Measurements from ENCODE around the gene AAK1.
"Not testable (repeated sequence)": the region's sequence is repeated elsewhere in the genome, so short reads cannot be mapped to it uniquely, and the experiment has no call there.

Gene AAK1

GRCh38 chr2:69643602-69644505 lies at the start of gene AAK1:
Gene AAK1 (minus strand): TSS chr2:69643739. CDS start chr2:69643040, 699 bp downstream.
- peak; percentile 86 for DNase-seq

DNA sequence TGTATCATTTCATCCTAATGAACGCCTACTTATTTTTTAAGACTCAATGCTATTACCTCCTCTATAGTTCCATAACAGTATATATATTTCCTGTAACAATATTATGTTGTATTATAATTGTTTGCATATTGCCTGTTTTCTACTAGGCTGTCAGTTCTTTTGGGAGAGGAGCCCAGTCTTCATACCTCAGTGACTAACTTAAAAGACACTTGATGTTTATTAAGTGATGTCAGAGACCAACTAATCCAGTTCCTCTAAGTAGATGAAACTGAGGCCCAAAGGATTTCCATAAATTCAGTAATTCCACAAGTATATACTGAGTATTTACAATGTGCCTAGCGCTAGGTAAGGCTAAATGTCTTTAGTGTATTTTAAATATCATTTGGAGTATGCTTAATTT lies 48.9 kb upstream of the AAK1 start:
- DNase-seq: no peak

DNA sequence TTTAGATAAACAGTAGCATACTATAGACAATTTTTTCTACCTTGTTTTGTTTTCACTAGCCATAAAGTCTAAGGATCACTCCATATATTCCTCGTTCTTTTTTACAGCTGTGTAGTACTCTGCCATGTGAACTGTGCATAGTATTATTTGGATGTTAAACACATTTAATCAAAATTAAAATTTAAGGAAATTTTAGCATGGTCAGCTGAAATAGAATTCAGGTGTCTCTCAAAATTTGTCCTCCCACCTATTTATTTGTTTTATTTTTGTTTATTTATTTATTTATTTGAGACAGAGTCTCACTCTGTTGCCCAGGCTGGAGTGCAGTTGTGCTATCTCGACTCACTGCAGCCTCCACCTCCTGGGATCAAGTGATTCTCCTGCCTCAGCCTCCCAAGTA lies 46.4 kb upstream of the AAK1 start:
- no peak for DNase-seq

DNA sequence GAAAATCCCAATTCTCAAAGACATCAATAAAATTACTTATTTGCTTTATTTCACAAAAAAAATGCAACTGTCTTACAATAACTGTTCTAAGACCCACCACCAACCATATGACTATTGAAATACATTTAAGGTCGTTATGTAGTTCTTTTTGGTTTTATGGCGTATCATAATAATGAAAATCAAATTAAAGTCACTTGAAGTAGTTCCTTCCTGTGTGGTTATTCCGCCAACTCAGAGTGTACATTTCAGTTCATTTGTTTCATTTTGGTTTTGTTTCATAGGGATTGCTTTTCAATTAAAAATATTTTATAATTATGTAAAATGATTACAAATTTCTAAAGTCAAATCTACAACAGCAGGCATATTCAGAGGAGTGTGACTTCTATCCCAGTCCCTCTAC lies 45.9 kb upstream of the AAK1 start:
- DNase-seq: no peak

- DNase-seq: no peak
These were observed 44.6 kb upstream of the AAK1 start for GRCh38 chr2:69687971-69688611.

DNA sequence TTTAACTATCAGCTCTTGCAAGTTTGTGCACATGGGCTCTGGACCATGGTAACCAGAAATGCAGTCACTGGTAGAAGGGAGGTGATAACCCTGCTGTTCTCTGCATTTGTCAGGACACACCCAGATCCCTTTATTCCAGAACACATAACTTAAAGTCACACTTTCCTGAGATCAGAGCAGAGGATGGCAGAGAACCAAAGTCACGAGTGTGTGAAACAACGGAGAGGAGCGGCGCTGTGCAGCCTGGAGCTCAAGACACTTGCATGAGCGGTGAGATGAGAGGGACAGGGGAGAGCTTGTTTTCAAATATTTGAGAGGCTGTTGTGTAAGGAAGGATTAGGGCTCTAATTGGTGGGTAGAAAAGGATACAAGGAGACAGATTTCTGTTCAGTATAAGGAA lies 43.3 kb upstream of the AAK1 start:
- DNase-seq: no peak

DNA sequence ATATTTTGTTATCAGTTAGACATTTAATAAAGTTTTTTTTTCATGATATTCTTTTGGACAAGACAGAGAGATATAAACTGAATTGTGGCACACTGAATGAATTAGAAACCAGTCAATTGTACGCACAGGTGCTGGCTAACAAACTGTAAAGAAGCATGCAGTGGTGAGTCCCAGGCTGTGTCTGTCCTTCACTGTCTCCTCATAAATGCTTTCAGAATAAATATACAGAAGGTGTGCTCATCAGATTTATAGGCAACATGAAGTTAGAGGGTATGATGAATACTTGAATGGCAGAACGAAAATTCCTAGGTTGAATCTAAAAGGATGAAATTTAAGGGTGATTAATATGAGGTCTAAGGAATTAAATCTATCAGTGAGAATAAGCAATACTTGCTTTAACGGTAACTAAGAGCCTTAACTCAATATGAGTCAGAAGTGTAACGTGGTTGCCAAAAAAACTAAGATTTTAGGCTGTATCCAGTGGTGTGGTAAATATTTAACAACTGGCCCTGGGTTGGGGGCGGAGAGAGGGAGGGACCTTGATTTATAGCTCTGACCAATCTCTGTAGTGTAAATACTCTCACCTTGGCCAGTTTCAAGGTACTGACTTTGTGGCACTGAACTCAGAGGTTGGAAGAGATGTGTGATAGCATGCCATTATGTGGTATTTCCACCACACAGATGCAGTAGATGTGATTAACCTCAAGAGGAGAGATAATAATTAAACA lies 41.9 kb upstream of the AAK1 start:
- no peak for DNase-seq

GRCh38 chr2:69683170-69683971 lies 39.8 kb upstream of the AAK1 start:
- peak; percentile 61 for DNase-seq

DNA sequence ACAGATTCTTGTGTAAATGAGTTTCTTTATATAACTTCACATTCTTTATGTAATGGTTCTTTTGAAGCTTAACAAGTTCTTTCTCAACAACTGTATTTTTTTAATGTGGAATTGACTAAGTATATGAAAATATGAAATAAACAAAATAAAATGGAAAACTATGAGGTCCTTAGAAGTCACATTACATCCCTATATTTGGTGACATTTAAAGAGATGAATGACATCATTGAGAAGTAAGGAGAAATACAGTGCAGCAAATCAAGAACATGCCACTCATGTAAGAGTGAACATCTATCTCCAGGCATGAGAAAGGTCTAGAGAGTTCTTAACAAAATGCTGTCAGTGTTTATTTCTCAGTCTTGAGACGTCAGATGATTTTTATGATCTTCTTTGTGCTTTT lies 39.0 kb upstream of the AAK1 start:
- no peak for DNase-seq

DNA sequence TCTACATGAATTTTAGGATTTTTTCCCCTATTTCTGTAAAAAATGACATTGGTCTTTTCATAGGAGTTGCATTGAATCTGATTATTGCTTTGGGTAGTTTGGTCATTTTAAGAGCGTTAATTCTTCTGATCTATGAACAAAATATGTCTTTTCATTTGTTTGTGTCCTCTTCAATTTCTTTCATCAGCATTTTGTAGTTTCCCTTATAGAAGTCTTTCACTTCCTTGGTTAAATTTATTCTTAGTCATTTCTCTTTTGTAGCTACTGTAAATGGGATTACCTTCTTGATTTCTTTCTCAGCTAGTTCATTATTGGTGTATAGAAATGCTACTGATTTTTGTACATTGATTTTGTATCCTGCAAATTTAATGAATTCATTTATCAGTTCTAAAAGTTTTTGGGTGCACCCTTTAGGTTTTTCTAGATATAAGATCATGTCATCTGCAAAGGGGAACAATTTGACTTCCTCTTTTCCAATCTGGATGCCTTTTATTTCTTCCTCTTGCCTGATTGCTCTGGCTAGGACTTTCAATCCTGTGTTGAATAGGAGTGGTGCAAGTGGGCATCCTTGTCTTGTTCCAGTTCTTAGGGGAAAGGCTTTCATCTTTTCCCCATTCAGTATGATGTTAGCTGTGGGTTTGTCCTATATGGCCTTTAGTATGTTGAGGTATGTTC lies 36.6 kb upstream of the AAK1 start:
- DNase-seq: peak; percentile 44

- DNase-seq: no peak
These were observed 34.4 kb upstream of the AAK1 start for GRCh38 chr2:69677914-69678313.

DNA sequence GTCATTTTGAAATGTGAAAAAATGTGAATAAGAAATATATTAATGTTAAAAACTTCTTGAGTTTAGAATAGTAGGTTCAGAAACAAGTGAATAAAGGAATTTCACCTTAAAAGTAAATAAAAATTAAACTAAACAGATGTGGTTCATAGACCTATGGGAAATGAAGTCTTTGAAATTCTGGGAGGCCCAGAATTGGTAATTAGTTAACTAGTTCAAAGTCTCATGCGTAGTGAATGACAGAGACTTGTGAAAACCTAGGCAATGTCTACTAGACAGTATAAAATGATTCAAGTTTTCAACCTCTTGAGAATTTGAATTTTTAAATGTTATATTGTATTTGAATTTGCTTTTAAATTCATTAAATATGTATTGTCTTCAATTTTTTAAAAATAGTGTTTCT lies 32.6 kb upstream of the AAK1 start:
- no peak for DNase-seq

DNA sequence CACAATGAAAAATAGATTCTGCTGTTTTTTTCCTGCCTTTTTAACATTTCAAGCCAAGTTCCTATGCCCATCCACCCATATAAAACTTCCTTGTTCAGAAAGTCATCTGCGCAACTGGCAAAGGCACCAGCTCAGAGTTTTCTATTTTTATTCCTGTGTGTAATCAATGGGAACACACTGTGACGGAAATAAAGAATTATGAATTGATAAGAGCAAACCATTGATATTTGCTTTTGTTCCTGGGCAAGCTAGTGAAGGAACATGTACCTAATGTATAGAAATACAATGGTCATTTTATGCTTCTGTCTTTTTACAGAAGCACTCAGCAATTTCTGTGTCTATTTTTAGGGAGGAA lies 30.8 kb upstream of the AAK1 start:
- DNase-seq: no peak

DNA sequence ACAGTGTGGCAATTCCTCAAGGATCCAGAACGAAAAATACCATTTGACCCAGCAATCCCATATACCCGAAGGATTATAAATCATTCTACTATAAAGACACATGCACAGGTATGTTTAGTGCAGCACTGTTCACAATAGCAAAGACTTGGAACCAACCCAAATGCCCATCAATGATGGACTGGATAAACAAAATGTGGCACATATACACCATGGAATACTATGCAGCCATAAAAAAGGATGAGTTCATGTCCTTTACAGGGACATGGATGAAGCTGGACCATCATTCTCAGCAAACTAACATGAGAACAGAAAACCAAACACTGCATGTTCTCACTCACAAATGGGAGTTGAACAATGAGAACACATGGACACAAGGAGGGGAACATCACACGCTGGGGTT lies 29.6 kb upstream of the AAK1 start:
- DNase-seq: not testable (repeated sequence)

- DNase-seq: no peak
These were observed 26.1 kb upstream of the AAK1 start for GRCh38 chr2:69669666-69670065.

- DNase-seq: no peak
These were observed 25.1 kb upstream of the AAK1 start for GRCh38 chr2:69668598-69668997.

- DNase-seq: no peak
These were observed 24.4 kb upstream of the AAK1 start for GRCh38 chr2:69667805-69668382.

DNA sequence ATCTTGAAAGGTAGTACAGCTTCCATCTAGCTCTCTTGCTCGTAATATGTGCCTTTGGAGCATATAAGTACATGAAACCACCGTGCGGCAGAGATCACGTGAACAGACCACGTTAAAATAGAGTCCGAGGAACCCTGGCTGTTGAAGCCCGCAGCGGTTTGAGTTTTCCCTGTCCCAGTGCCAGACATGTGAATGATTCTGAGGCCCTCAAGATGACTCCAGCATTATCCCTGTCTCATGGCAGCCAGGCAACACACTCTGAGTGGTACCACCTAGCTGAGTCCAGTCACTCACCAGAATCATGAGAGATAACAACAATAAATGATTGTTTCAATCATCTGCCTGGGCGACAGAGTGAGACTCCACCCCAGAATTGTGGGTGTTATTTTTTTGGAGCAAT lies 21.6 kb upstream of the AAK1 start:
- DNase-seq: no peak

DNA sequence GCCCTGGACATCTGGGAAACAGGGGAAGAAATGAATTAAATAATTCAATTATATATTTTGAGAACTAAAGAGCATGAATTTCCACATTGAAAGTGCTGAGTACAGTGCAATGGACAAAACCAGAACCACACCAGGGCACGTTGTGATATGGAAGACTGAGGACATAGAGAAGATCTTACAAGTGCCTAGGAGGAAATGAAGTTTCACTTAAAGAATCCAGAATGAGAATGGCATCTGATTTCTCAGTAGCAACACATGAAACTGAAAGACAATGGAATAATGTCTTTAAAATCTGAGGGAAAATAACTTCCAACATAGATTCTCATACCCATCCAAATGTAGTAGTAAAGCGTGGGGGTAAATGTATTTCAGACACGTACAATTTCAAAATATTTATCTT lies 20.3 kb upstream of the AAK1 start:
- no peak for DNase-seq

DNA sequence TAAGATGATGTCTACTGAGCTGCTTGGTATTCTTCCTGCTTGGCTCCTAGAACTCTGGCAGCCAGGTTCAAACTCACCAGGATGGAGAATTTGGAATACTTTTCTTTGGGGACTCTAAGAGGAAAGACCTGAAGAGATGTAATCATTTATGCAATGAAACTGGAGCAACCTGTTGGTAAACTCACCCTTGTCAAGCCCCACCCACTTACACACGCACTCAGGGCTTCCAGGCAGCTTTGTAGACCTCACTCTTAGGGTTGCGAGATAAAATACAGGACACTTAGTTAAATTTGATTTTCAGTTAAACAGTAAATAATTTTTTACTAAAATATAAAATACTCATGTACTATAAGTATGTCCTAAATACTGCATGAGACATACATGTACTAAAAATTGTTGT lies 19.0 kb upstream of the AAK1 start:
- not testable (repeated sequence) for DNase-seq

DNA sequence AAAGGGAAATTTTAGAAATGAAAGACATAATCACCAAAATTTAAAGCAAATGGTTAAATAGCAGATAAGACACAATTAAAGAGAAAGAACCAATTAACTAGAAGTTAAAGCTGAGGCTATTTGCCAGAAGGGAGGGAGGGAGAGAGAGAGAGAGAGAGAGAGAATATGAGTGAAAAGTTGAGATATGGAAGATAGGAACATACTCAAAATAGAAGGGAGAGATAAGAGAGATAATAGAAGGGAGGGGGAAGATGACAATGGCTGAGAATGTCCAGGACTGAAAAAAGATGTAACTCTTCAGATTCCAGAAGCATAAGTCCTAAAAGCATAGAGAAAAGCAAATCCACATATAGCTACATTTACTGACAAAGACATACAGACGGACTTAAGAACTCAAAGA lies 17.1 kb upstream of the AAK1 start:
- no peak for DNase-seq

GRCh38 chr2:69659941-69660483 lies 16.5 kb upstream of the AAK1 start:
- DNase-seq: no peak
